SK-N-MC (cell line): ENCODE results near the gene ATP5ME.

Source experiments
- EZH2 ChIP-seq: fragments of 200-600 bp; sonication (generic); IDR thresholded peaks from one replicate; pipeline ENCODE4 v1.6.1; 2017; ENCODE audit warnings: antibody characterized with exemption
- FOXP2 ChIP-seq: optimal IDR thresholded peaks from 2 replicates; pipeline ENCODE3; 2011; ENCODE audit warnings: mild to moderate bottlenecking, moderate library complexity; ENCODE audit not compliant: insufficient read depth; ENCODE audit errors: extremely low read length, control extremely low read depth
- POLR2AphosphoS5 ChIP-seq: IDR thresholded peaks from 2 replicates; pipeline ENCODE4 v1.6.1; 2012; ENCODE audit warnings: mild to moderate bottlenecking, low read depth, low read length, borderline replicate concordance

DNA sequence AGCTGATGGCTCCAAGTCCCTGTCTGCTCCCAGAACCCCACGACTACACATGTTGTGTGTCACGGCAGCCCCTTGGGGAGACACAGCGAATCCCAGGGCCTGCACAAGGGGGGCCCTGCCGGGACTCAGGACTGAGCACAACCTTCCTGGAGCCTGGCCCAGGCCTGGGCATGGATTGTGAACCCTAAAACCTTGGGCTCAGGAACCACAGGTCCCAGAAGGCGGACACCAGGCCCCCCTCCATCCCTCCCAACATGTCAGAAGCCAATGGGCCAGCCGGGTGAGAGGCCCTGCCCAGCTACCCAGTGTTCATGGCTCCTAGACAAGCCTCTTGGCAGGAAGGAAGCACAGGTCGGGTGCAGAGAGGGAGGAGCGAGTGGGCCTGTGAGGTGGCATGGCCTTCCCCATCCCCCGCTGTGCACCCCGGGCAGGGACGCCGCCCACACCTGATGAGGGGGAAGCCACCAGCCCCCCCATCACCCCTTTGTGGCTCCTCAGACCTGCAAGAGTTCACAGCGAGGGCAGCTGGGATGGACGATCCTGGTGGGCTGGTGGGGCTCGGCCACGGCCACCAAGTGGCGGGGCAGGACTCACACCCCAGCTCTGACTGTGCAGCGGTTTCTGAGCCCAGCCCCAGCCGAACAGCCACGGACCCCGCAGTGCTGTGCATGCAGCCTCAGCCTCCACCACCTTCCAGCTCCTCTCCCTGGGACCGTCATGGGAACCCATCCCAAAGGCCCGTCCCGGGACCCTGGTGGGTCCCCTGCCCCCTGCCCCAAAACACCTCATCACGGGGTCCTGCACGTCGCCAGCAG is 45.0 kb downstream of the ATP5ME start:
- TF ChIP-seq POLR2AphosphoS5 (no peak), EZH2 (no peak), FOXP2 (no peak)
